Psoas muscle (tissue), 8 donors: ENCODE results near the gene ISL2. TPM values are rescaled to one million over a fixed set of nuclear protein-coding genes. Genes with fewer than 3 reads are reported as not detected.

Experiments used
- ATAC-seq, 4 donors: fragments of 200-7000 bp; cut with Tn5 transposase; one replicate each; pipeline ENCODE4 v1.9.1; 2020; ENCODE audit warnings: moderate library complexity in 3 of 4, mild to moderate bottlenecking in 2 of 4
- DNase-seq, 2 donors: peaks; one replicate each; pipeline ENCODE4 v3.0.0-alpha.2; 2020
- H3K27ac ChIP-seq: fragments of 200-600 bp; one replicate; pipeline ENCODE4 v1.8.0; 2022
- H3K27me3 ChIP-seq, 3 donors: fragments of 200-600 bp in 1 of 3; one replicate each; pipeline versions ENCODE4 v1.6.1 to v1.8.0; 2013 to 2022; ENCODE audit warnings: low read length in 2 of 3, mild to moderate bottlenecking in 2 of 3, moderate library complexity in 1 of 3; ENCODE audit not compliant: insufficient read depth in 3 of 3
- H3K36me3 ChIP-seq, 2 donors: fragments of 200-600 bp in 1 of 2; one replicate each; pipeline versions ENCODE4 v1.6.1 to v1.8.0; 2013 to 2022; ENCODE audit warnings: low read depth in 1 of 2, mild to moderate bottlenecking in 1 of 2, moderate library complexity in 1 of 2; ENCODE audit not compliant: insufficient read depth in 1 of 2
- H3K4me1 ChIP-seq: fragments of 200-600 bp; one replicate; pipeline ENCODE4 v1.8.0; 2022
- H3K4me3 ChIP-seq: fragments of 200-600 bp; one replicate; pipeline ENCODE4 v1.8.0; 2022; ENCODE audit warnings: mild to moderate bottlenecking
- H3K9me3 ChIP-seq: fragments of 200-600 bp; one replicate; pipeline ENCODE4 v1.8.0; 2022
- WGBS, 3 donors: extraction: QIAGEN DNeasy Blood & Tissue Kit; methylation state at CpG; one replicate each; pipeline versions ENCODE4 v1.1.6 to v1.1.7; 2013; 5-methylcytosine and 5-hydroxymethylcytosine counted together
- intact Hi-C, 2 donors: fragments of 100-400 bp; cut with DNase I; formaldehyde crosslinking; loops; one replicate each; pipeline versions ENCODE4 v1.11.0 to v1.14.2; 2022
- polyA plus RNA-seq, 3 donors: library from polyadenylated mRNA; stranded (reverse); fragments of 200-250 nt; gene quantifications; one replicate each; pipeline ENCODE4 v1.2.3, GENCODE V29; 2013
- total RNA-seq, 4 donors: library from RNA; stranded (reverse); fragmentation: NEBNext Ultra II Directional in 2 of 4; extraction: Animal tissue kit (Norgen Biotek cat#: 25700) in 2 of 4; gene quantifications; one replicate each; pipeline versions ENCODE4 v1.2.1 to v1.2.4, GENCODE V29; 2021 to 2023
- TF ChIP-seq, protein P1 (sequence below): fragments of 200-600 bp; IDR thresholded peaks from one replicate; pipeline ENCODE4 v1.8.0; 2022; ENCODE audit warnings: antibody characterized with exemption
- donor health status: healthy with polysubstance abuse.
- donor health status: DM: no; HTN: no; CAD: no; lungs with moderate emphysema.
- donor health status: Bipolar disorder and iron deficiency.
- donor health status: healthy.
- donor health status: DM: yes; HTN: yes; CAD: no.
- donor health status: DM: no; HTN: no; CAD: no.
- donor health status: DM: no; HTN: no; CAD: no.
- donor health status: DM: yes; HTN: yes; CAD: no.

Gene ISL2
- total and polyA plus RNA-seq, 7 donors: not detected

DNA sequence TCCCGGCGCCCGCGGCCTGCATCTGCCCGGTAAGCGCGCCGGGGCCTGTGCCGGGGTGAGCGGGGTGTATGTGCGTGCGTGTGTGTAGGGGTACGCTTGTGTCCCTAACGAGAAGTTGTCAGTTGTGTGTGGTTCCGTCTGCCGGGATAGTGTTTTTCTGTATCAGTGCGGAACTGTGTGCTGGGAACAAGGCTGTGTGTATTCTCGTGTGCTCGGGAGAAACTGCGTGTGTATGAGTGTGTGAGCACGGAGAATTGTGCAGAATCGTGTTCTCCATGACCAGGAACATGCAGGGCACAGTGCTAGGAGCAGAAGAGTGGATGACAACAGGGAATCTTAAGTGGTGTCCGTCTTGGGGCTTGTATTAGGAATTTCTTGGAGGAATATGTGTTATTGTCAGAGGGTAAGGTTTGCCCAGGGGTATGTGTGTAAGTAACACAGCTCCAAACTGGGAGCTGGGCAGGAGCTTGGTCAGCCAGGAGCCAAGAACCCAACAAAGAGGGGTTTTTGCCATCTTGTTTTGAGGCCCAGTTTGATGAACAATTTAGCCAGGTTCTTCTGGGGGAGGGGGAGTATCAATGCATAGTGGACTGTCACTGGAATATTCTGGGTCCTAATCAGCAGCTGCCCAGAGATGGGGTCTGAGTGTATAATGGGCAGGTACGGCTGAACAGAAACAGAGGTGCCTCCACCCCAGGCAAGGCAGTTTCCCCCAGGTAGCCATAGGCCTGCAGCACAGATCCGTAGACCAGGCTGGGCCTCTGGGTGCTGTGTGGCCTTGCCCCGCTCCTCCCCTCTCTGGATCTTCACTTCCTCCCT is 2.1 kb downstream of the ISL2 start:
- Histone ChIP-seq H3K4me1 (peaks cover 60% of the 10 kb centered on the region), H3K27ac (no peak overlapping the region), H3K27me3 (peaks cover 0 to 100% (median 75%) of the 10 kb centered on the region in 3 donors), H3K4me3 (peak overlapping the region; percentile 39), H3K9me3 (no peaks in the 10 kb centered on the region), H3K36me3 (no peaks in the 10 kb centered on the region)
- WGBS, 3 donors: 49 to 54% (median 50%) methylated on average over 22 to 26 of the region's 26 CpGs
- no peak for DNase-seq
- no peak for ATAC-seq
- intact Hi-C loops: no loop called here
- TF ChIP-seq, protein P1, sequence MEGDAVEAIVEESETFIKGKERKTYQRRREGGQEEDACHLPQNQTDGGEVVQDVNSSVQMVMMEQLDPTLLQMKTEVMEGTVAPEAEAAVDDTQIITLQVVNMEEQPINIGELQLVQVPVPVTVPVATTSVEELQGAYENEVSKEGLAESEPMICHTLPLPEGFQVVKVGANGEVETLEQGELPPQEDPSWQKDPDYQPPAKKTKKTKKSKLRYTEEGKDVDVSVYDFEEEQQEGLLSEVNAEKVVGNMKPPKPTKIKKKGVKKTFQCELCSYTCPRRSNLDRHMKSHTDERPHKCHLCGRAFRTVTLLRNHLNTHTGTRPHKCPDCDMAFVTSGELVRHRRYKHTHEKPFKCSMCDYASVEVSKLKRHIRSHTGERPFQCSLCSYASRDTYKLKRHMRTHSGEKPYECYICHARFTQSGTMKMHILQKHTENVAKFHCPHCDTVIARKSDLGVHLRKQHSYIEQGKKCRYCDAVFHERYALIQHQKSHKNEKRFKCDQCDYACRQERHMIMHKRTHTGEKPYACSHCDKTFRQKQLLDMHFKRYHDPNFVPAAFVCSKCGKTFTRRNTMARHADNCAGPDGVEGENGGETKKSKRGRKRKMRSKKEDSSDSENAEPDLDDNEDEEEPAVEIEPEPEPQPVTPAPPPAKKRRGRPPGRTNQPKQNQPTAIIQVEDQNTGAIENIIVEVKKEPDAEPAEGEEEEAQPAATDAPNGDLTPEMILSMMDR: no peak

GRCh38 chr15:76339305-76340197 is 3.0 kb downstream of the ISL2 start:
- peaks cover 0 to 100% (median 69%) of the 10 kb centered on the region in 3 donors for H3K27me3 ChIP-seq
- no peaks in the 10 kb centered on the region for H3K36me3 ChIP-seq
- peak in 1 of 4 donors; percentile 11 for ATAC-seq
- no peak for DNase-seq
- TF ChIP-seq, protein P1: no peak
- H3K4me3 ChIP-seq: peak overlapping the region; percentile 61
- intact Hi-C loops: no loop called here
- no peak overlapping the region for H3K27ac ChIP-seq
- 14 to 25% (median 21%) methylated on average over 46 to 48 of the region's 48 CpGs for WGBS, 3 donors
- no peaks in the 10 kb centered on the region for H3K9me3 ChIP-seq
- peaks cover 60% of the 10 kb centered on the region for H3K4me1 ChIP-seq

- 0 to 2% (median 2%) methylated on average over 42 to 53 of the region's 53 CpGs for WGBS, 3 donors
- Histone ChIP-seq H3K27ac (no peak overlapping the region), H3K36me3 (no peaks in the 10 kb centered on the region), H3K27me3 (peaks cover 0 to 100% (median 62%) of the 10 kb centered on the region in 3 donors), H3K4me3 (peak overlapping the region; percentile 61), H3K9me3 (no peaks in the 10 kb centered on the region), H3K4me1 (peaks cover 57% of the 10 kb centered on the region)
- intact Hi-C loops: no loop called here
- ATAC-seq (peak; percentile 25 to 44 (median 37)), DNase-seq (peak in 1 of 2 donors; percentile 69)
- TF ChIP-seq, protein P1: no peak
Observed at GRCh38 chr15:76340198-76340802, 3.7 kb downstream of the ISL2 start.

- Histone ChIP-seq H3K4me3 (peak overlapping the region; percentile 61), H3K4me1 (peaks cover 52% of the 10 kb centered on the region), H3K9me3 (no peaks in the 10 kb centered on the region), H3K27ac (no peak overlapping the region), H3K27me3 (peaks cover 0 to 100% (median 66%) of the 10 kb centered on the region in 3 donors), H3K36me3 (no peaks in the 10 kb centered on the region)
- ATAC-seq (peak; percentile 72 to 83 (median 77)), DNase-seq (peak in 1 of 2 donors; percentile 66)
- WGBS, 3 donors: 1 to 2% (median 2%) methylated on average over 31 to 35 of the region's 35 CpGs
- TF ChIP-seq, protein P1: peak; percentile 29
- intact Hi-C loops: no loop called here
Observed at GRCh38 chr15:76340803-76341365, 4.3 kb downstream of the ISL2 start.
